Measurements from ENCODE around the gene KRABD2.
"Not testable (repeated sequence)": the region's sequence is repeated elsewhere in the genome, so short reads cannot be mapped to it uniquely, and the experiment has no call there.

GRCh38 chr17:8378117-8378516 lies 1.6 kb upstream of the KRABD2 start:
- not testable (repeated sequence) for TF ChIP-seq CTCF (IDR thresholded peaks at IDR 0.05; ENCODE audit: poor library complexity); EZH2 (IDR thresholded peaks at IDR 0.05; ENCODE audit: borderline replicate concordance)
